Activated T-helper 1 cell treated with anti-CD3 and anti-CD28 coated beads, Interleukin-12 subunit alpha, Interleukin-12 subunit beta, Interleukin-2, Interleukin-4 antibody, amounts not matched to agents 30 ng/mL and 10 ng/mL and 1 ng/mL, durations not matched to agents 14 hours and 24 hours and 36 hours (primary cell): ENCODE measurements around the gene CYP2C19. TPM values are rescaled to one million over a fixed set of nuclear protein-coding genes. Genes with fewer than 3 reads are reported as not detected.

ENCODE experiments used
- DNase-seq: peaks from one replicate; pipeline ENCODE4 v3.0.0; 2021; ENCODE audit warnings: low spot score
- H3K27ac Mint-ChIP-seq: one replicate; pipeline ENCODE4 v1.8.0; 2021; ENCODE audit warnings: mild to moderate bottlenecking, mixed read lengths
- H3K27me3 Mint-ChIP-seq: one replicate; pipeline ENCODE4 v1.8.0; 2022; ENCODE audit warnings: mild to moderate bottlenecking, moderate library complexity, mixed read lengths; ENCODE audit not compliant: insufficient read depth
- H3K36me3 Mint-ChIP-seq: one replicate; pipeline ENCODE4 v1.8.0; 2021; ENCODE audit warnings: low read depth, mixed read lengths
- H3K4me1 Mint-ChIP-seq: one replicate; pipeline ENCODE4 v1.8.0; 2021; ENCODE audit warnings: low read depth, mixed read lengths
- H3K4me3 Mint-ChIP-seq: one replicate; pipeline ENCODE4 v1.8.0; 2021; ENCODE audit warnings: mild to moderate bottlenecking, moderate library complexity, mixed read lengths
- H3K9me3 Mint-ChIP-seq: one replicate; pipeline ENCODE4 v1.8.0; 2021; ENCODE audit warnings: mixed read lengths
- intact Hi-C: fragments of 100-400 bp; cut with micrococcal nuclease; formaldehyde crosslinking; loops from one replicate; pipeline ENCODE4 v1.15.1; 2024
- total RNA-seq: library from RNA; stranded (reverse); gene quantifications from 2 replicates; pipeline ENCODE4 v1.2.3, GENCODE V29; 2022

CYP2C19 gene
- total RNA-seq, 1 donor from 2014 or later: not detected

DNA sequence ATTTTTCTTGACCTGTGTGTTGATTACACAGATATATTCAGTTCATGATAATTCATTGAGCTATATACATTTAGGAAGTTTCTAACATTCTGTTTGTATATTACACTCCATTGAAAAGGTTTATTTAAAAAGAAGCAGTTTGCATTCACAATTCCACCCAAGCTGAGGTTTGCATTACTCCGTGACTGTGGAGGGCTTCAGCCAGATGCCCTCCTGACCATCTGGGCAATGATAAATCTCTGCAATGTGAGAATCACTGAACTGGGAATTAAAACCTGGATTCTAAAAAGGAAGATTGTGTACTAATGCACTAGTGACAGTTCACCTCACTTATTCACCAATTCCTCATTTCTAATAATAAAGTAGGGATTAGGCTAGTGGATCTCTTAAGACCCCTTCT, 139.6 kb downstream of the CYP2C19 start:
- DNase-seq: no peak
- no peak overlapping the region for H3K4me3 Mint-ChIP-seq
- intact Hi-C loops: no loop called here
- H3K4me1 Mint-ChIP-seq: no peaks in the 10 kb centered on the region
- H3K27ac Mint-ChIP-seq: no peak overlapping the region
- no peaks in the 10 kb centered on the region for H3K9me3 Mint-ChIP-seq
- no peaks in the 10 kb centered on the region for H3K27me3 Mint-ChIP-seq
- H3K36me3 Mint-ChIP-seq: no peaks in the 10 kb centered on the region

DNA sequence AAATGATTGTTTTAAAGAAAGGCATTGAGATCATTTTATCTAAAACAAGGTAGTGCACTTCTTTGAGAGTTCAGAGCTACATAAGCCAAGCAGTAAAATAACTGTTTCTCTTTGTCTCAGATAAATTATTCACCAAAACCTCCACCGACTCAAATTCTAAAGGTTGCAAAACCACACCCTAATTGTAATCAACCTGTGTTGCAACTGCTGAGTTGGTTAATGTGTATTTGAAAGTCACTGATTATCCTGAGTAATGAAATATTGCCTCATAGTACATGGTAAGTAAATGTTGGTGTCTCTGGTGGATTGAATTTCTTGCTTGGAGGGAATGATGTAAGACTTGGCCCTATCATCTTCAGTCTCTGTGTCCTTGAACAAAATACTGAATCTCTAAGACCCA, 140.1 kb downstream of the CYP2C19 start:
- H3K4me3 Mint-ChIP-seq: no peak overlapping the region

More for the DNA sequence above, 140.1 kb downstream of the CYP2C19 start:
- Mint-ChIP-seq H3K9me3 (no peaks in the 10 kb centered on the region), H3K27ac (no peak overlapping the region), H3K4me1 (no peaks in the 10 kb centered on the region), H3K36me3 (no peaks in the 10 kb centered on the region), H3K27me3 (no peaks in the 10 kb centered on the region)
- no peak for DNase-seq
- intact Hi-C loops: no loop called here

Other genes with a start within 250 kb of the CYP2C19 start
- 224 and 228 TPM in 2 replicates for gene HELLS, start 216.9 kb upstream of the CYP2C19 start, total RNA-seq
- gene CYP2C18, start 79.0 kb upstream of the CYP2C19 start, total RNA-seq: 1.1 and 1.2 TPM in 2 replicates
- gene CYP2C9, start 176.0 kb downstream of the CYP2C19 start, total RNA-seq: not detected in 2 replicates